A673 (cell line): Measurements from ENCODE around the gene VPS51. TPM values are rescaled to one million over a fixed set of nuclear protein-coding genes. Genes with fewer than 3 reads are reported as not detected.
A peak's percentile ranks its signal among the peaks of the same experiment; 100 is the strongest.

Experiments
- BruUV-seq: library from RNA; stranded (reverse); fragments of 400-500 nt; replicated peaks from 2 replicates; lab custom pipeline; 2021; lab: Mats Ljungman, UMichigan
- CTCF ChIA-PET: fragments of 300-600 bp; sonication (Branson Sonifier 250); formaldehyde crosslinking; loops from one replicate; lab custom pipeline; 2022; ENCODE audit warnings: antibody characterized with exemption; lab: Charles Lee
- POLR2A ChIA-PET: fragments of 300-600 bp; sonication (Branson Sonifier 250); formaldehyde crosslinking; loops from one replicate; lab custom pipeline; 2022; ENCODE audit warnings: antibody characterized with exemption; ENCODE audit not compliant: low non-redundant PET; lab: Charles Lee
- DNase-seq: peaks from one replicate; pipeline ENCODE4 v3.0.0-alpha.2; 2015; ENCODE audit warnings: low spot score
- H3K27ac ChIP-seq: fragments of 200-600 bp; sonication (generic); 2 replicates; pipeline ENCODE4 v1.5.1; 2016; ENCODE audit warnings: mixed run types, low read depth, mild to moderate bottlenecking, mixed read lengths, antibody characterized with exemption, low read length; ENCODE audit not compliant: poor library complexity, severe bottlenecking
- H3K27me3 ChIP-seq: fragments of 200-600 bp; sonication (generic); replicated peaks from 2 replicates; pipeline ENCODE4 v1.6.1; 2017; ENCODE audit warnings: mixed run types, low read depth, mild to moderate bottlenecking, mixed read lengths, antibody characterized with exemption, low read length; ENCODE audit not compliant: insufficient read depth, poor library complexity
- H3K36me3 ChIP-seq: fragments of 200-600 bp; sonication (generic); 2 replicates; pipeline ENCODE4 v1.6.1; 2016; ENCODE audit warnings: mixed run types, mild to moderate bottlenecking, mixed read lengths, antibody characterized with exemption, low read length; ENCODE audit not compliant: insufficient read depth, poor library complexity, severe bottlenecking
- H3K4me1 ChIP-seq: fragments of 200-600 bp; sonication (generic); 2 replicates; pipeline ENCODE4 v1.6.1; 2017; ENCODE audit warnings: mixed run types, mild to moderate bottlenecking, mixed read lengths, antibody characterized with exemption, low read length; ENCODE audit not compliant: insufficient read depth, poor library complexity, severe bottlenecking
- H3K4me3 ChIP-seq: fragments of 200-600 bp; sonication (generic); 2 replicates; pipeline ENCODE4 v1.5.1; 2016; ENCODE audit warnings: low read depth, mixed run types, mild to moderate bottlenecking, mixed read lengths, low read length; ENCODE audit not compliant: poor library complexity, severe bottlenecking
- H3K9me3 ChIP-seq: fragments of 200-600 bp; sonication (generic); 2 replicates; pipeline ENCODE4 v1.6.1; 2016; ENCODE audit warnings: mixed run types, low read depth, mild to moderate bottlenecking, mixed read lengths, antibody characterized with exemption, low read length; ENCODE audit not compliant: poor library complexity, severe bottlenecking
- CTCF ChIP-seq: fragments of 300-800, 200-600 bp; sonication (generic); conservative IDR thresholded peaks from 2 replicates; pipeline ENCODE4 v1.5.1; 2017; ENCODE audit warnings: low read depth, mild to moderate bottlenecking, antibody characterized with exemption, low read length, moderate library complexity, mixed read lengths
- EZH2 ChIP-seq: fragments of 200-600 bp; sonication (generic); IDR thresholded peaks from 2 replicates; pipeline ENCODE4 v1.6.1; 2017; ENCODE audit warnings: borderline replicate concordance, low read depth, mild to moderate bottlenecking, mixed read lengths, antibody characterized with exemption, low read length; ENCODE audit not compliant: poor library complexity, severe bottlenecking
- intact Hi-C: fragments of 100-400 bp; cut with micrococcal nuclease; formaldehyde crosslinking; loops from one replicate; pipeline ENCODE4 v1.10.0; 2022; ENCODE audit not compliant: unreplicated experiment
- total RNA-seq: library from RNA; stranded (reverse); gene quantifications from 2 replicates; pipeline ENCODE4 v1.2.3, GENCODE V29; 2021

VPS51 gene
- total RNA-seq, 1 experiment from 2014 or later, result 125 TPM

- POLR2A ChIA-PET, result interaction anchor here (0.5 kb wide), 1 partner anchor 181 kb away, joined by 5 read pairs; no protein-coding TSS in a partner anchor
- H3K36me3 ChIP-seq, result peaks cover 60% of the 10 kb centered on the region
Measured at GRCh38 chr11:65131417-65131776, 35.4 kb downstream of the VPS51 start.

DNA sequence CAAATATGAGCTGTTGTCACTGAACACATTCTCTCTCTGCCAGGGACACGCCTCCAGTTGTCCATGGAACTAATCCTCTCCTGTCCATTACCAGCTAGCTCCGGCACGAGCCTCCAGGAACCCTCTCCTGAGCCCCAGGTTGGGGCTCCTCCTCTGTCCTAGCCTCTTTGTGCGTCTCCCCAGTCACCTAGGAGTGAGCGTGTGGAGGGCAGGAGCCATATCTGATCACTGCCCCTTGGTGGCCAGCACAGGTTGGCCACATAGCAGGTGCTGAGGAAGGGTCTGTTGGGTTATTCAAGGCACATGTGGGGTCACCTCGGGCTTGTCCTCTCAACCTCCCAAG, 35.9 kb downstream of the VPS51 start:
- no peaks in the 10 kb centered on the region for H3K9me3 ChIP-seq
- POLR2A ChIA-PET, result interaction anchor here (0.5 to 0.7 kb wide), 2 partner anchors 27 to 181 kb away, joined by 3 to 5 read pairs; no protein-coding TSS in a partner anchor
- no TSS peak for BruUV-seq
- peaks cover 17% of the 10 kb centered on the region for H3K4me1 ChIP-seq
- no peak for DNase-seq
- H3K36me3 ChIP-seq, result peaks cover 56% of the 10 kb centered on the region
- CTCF ChIA-PET, result no interaction called here
- H3K4me3 ChIP-seq, result no peak overlapping the region
- no peak overlapping the region for H3K27ac ChIP-seq
- TF ChIP-seq EZH2 (no peak), CTCF (no peak)
- no peaks in the 10 kb centered on the region for H3K27me3 ChIP-seq
- intact Hi-C loops, result no loop called here

More at GRCh38 chr11:65131417-65131776, 35.4 kb downstream of the VPS51 start:
- DNase-seq, result no peak
- Histone ChIP-seq H3K9me3 (no peaks in the 10 kb centered on the region), H3K27me3 (no peaks in the 10 kb centered on the region), H3K4me3 (no peak overlapping the region), H3K4me1 (peaks cover 17% of the 10 kb centered on the region), H3K27ac (no peak overlapping the region)
- no TSS peak for BruUV-seq
- intact Hi-C loops, result no loop called here
- TF ChIP-seq EZH2 (no peak), CTCF (no peak)
- CTCF ChIA-PET, result interaction anchor here (0.6 kb wide), 1 partner anchor 9 kb away, joined by 7 read pairs; no protein-coding TSS in a partner anchor

GRCh38 chr11:65132238-65132987, 36.4 kb downstream of the VPS51 start:
- CTCF ChIA-PET, result no interaction called here
- peak overlapping the region; percentile 70 for H3K4me3 ChIP-seq

More at GRCh38 chr11:65132238-65132987, 36.4 kb downstream of the VPS51 start:
- H3K4me1 ChIP-seq, result peaks cover 17% of the 10 kb centered on the region
- no peak overlapping the region for H3K27ac ChIP-seq
- no peak for TF ChIP-seq CTCF
- TF ChIP-seq EZH2, result no peak
- H3K9me3 ChIP-seq, result no peaks in the 10 kb centered on the region
- peaks cover 50% of the 10 kb centered on the region for H3K36me3 ChIP-seq
- BruUV-seq, result no TSS peak
- no peak for DNase-seq
- intact Hi-C loops, result no loop called here
- POLR2A ChIA-PET, result interaction anchor here (0.7 kb wide), 1 partner anchor 26 kb away, joined by 3 read pairs; no protein-coding TSS in a partner anchor
- H3K27me3 ChIP-seq, result no peaks in the 10 kb centered on the region
